CD8-positive, alpha-beta memory T cell (primary cell): ENCODE data around the gene PRSS12. TPM values are rescaled to one million over a fixed set of nuclear protein-coding genes. Genes with fewer than 3 reads are reported as not detected.

Source experiments
- CTCF ChIA-PET: fragments of 350-600 bp; sonication (Branson Sonifier 250); formaldehyde crosslinking; loops from one replicate; lab custom pipeline; 2021; ENCODE audit warnings: antibody characterized with exemption; lab: Charles Lee
- POLR2A ChIA-PET: fragments of 350-600 bp; sonication (Branson Sonifier 250); formaldehyde crosslinking; loops from one replicate; lab custom pipeline; 2021; ENCODE audit warnings: antibody characterized with exemption; lab: Charles Lee
- DNase-seq, 5 donors: peaks; one replicate each; pipeline versions ENCODE4 v3.0.0 to v3.0.0-alpha.2; 2020 to 2022; ENCODE audit warnings: mixed read lengths in 1 of 5
- H3K27ac ChIP-seq: one replicate; pipeline ENCODE4 v1.7.0; 2013; ENCODE audit warnings: low read depth, mild to moderate bottlenecking, low read length, moderate library complexity
- H3K27me3 ChIP-seq: 2 replicates; pipeline ENCODE4 v1.7.0; 2013; ENCODE audit warnings: low read length, mild to moderate bottlenecking; ENCODE audit not compliant: insufficient read depth, poor library complexity, severe bottlenecking
- H3K36me3 ChIP-seq: 2 replicates; pipeline ENCODE4 v1.7.0; 2013; ENCODE audit warnings: mild to moderate bottlenecking, low read length, moderate library complexity; ENCODE audit not compliant: insufficient read depth
- H3K4me1 ChIP-seq: 2 replicates; pipeline ENCODE4 v1.7.0; 2013; ENCODE audit warnings: mild to moderate bottlenecking, low read length, moderate library complexity; ENCODE audit not compliant: insufficient read depth
- H3K4me3 ChIP-seq: 2 replicates; pipeline ENCODE4 v1.7.0; 2013; ENCODE audit warnings: mild to moderate bottlenecking, low read length
- H3K9me3 ChIP-seq: 2 replicates; pipeline ENCODE4 v1.7.0; 2013; ENCODE audit warnings: mild to moderate bottlenecking, low read length
- H3K27ac Mint-ChIP-seq, 8 donors: one replicate each; pipeline ENCODE4 v1.8.0; 2020 to 2021; ENCODE audit warnings: mixed read lengths in 8 of 8, mild to moderate bottlenecking in 6 of 8, inconsistent platforms in 3 of 8, moderate library complexity in 3 of 8
- H3K27me3 Mint-ChIP-seq, 2 donors: one replicate each; pipeline ENCODE4 v1.8.0; 2020 to 2021; ENCODE audit warnings: mixed read lengths in 2 of 2, mild to moderate bottlenecking in 1 of 2, moderate library complexity in 1 of 2
- H3K36me3 Mint-ChIP-seq, 3 donors: one replicate each; pipeline ENCODE4 v1.8.0; 2020 to 2021; ENCODE audit warnings: mixed read lengths in 3 of 3, inconsistent platforms in 1 of 3, mild to moderate bottlenecking in 1 of 3
- H3K4me1 Mint-ChIP-seq, 3 donors: one replicate each; pipeline ENCODE4 v1.8.0; 2020 to 2021; ENCODE audit warnings: mixed read lengths in 3 of 3, inconsistent platforms in 1 of 3, mild to moderate bottlenecking in 1 of 3
- H3K4me3 Mint-ChIP-seq, 7 donors: one replicate each; pipeline ENCODE4 v1.8.0; 2020 to 2021; ENCODE audit warnings: mixed read lengths in 7 of 7, mild to moderate bottlenecking in 6 of 7, moderate library complexity in 4 of 7, inconsistent platforms in 2 of 7
- H3K9me3 Mint-ChIP-seq, 5 donors: one replicate each; pipeline ENCODE4 v1.8.0; 2020 to 2022; ENCODE audit warnings: mixed read lengths in 5 of 5, mild to moderate bottlenecking in 3 of 5, moderate library complexity in 2 of 5, inconsistent platforms in 1 of 5
- polyA plus RNA-seq: library from polyadenylated mRNA; unstranded; fragments of 300-500 nt; fragmentation: Illumina TruSeq; gene quantifications from one replicate; pipeline ENCODE4 v1.2.3, GENCODE V29; 2021
- total RNA-seq, 2 experiments: library from RNA; stranded (reverse); gene quantifications; one replicate each; pipeline ENCODE4 v1.2.3, GENCODE V29; 2021

Gene PRSS12
- total and polyA plus RNA-seq, 3 experiments from 2014 or later: not detected

DNA sequence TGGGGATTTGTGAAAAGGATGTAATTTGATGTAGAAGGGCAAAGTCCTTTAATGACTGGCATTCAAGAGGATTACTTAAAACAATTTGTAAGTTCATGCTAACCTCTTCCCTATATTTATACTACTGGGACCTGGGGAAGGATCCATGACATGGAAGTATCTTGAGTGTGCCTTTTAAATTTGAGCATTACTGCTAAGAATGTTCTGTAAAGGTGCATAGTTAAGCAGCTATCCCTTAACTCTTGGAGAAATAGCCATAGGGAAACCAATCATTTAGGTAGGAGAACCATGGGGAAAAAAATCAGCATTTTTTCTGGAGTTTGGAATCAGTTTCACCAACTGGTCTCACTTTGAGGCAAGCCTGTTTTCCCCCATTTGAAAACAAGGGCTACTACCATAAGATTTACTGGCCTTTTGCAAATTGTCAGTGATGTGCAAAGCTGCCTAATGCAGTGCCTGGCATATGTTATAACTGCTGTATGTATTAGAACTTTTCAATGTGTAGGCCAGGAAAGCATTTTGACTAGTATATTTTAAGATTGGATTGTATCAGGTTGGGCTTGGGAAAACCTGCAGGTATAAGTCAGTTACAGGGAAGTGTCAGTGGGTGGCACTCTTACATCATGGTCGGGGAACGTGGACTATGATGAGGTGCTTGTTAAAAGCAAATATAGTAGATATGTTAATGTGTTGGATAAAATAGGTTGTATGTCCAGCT lies 72.1 kb downstream of the PRSS12 start:
- Mint-ChIP-seq H3K4me1 (peaks cover 38 to 71% (median 63%) of the 10 kb centered on the region in 3 donors), H3K27ac (peak overlapping the region; percentile 40 to 97 (median 87)), H3K4me3 (peak overlapping the region; percentile 28 to 94 (median 58)), H3K27me3 (no peaks in the 10 kb centered on the region), H3K9me3 (no peaks in the 10 kb centered on the region), H3K36me3 (peaks cover 0 to 52% (median 4%) of the 10 kb centered on the region in 3 donors)
- Histone ChIP-seq H3K9me3 (no peaks in the 10 kb centered on the region), H3K36me3 (no peaks in the 10 kb centered on the region), H3K27ac (peak overlapping the region; percentile 98), H3K4me1 (peaks cover 24% of the 10 kb centered on the region), H3K27me3 (no peaks in the 10 kb centered on the region), H3K4me3 (peak overlapping the region; percentile 88)
- DNase-seq: peak in 4 of 5 donors; percentile 18 to 56 (median 46)
- ChIA-PET CTCF (interaction anchor here (1.0 to 1.2 kb wide), 2 partner anchors 73 to 404 kb away, joined by 3 to 4 read pairs; partner anchors contain the start of gene METTL14), POLR2A (no interaction called here)

DNA sequence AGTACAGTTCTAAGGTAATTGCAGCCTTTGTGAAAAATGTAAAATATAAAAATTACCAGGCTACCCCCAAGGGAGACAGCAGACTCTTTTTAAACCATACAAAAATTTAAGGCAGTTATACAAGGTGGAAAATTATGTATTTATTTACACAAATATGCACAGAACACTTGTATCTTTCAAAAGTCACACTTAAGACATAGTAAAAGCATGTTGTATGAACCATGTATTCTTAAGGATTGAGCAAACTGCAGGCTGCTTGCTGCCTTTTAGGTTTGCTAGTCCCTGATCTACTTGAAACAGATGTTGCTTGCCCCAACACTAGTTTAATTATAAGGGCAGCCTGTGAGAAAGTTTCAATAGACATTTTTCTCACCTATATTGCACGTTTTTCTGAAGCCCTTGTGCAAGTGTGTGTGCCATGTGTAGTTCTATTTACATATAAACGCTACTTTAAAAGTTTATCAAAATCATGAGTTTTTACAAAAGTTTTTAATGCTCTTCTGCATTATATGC lies 72.8 kb downstream of the PRSS12 start:
- CTCF ChIA-PET: interaction anchor here (1.0 to 1.2 kb wide), 2 partner anchors 73 to 405 kb away, joined by 4 read pairs; partner anchors contain the start of genes METTL14 and PRSS12
- H3K36me3 ChIP-seq: no peaks in the 10 kb centered on the region
- H3K9me3 ChIP-seq: no peaks in the 10 kb centered on the region
- H3K27ac ChIP-seq: peak overlapping the region; percentile 98
- DNase-seq: no peak
- Mint-ChIP-seq H3K4me3 (peak overlapping the region; percentile 86 to 98 (median 93)), H3K9me3 (no peaks in the 10 kb centered on the region), H3K4me1 (peaks cover 38 to 71% (median 63%) of the 10 kb centered on the region in 3 donors), H3K36me3 (peaks cover 0 to 52% (median 4%) of the 10 kb centered on the region in 3 donors), H3K27ac (peak overlapping the region; percentile 95 to 100 (median 98)), H3K27me3 (no peaks in the 10 kb centered on the region)
- H3K27me3 ChIP-seq: no peaks in the 10 kb centered on the region
- H3K4me3 ChIP-seq: peak overlapping the region; percentile 88
- POLR2A ChIA-PET: interaction anchor here (0.9 kb wide), 1 partner anchor 405 kb away, joined by 4 read pairs; the partner anchor contains the start of gene METTL14
- peaks cover 24% of the 10 kb centered on the region for H3K4me1 ChIP-seq

- Mint-ChIP-seq H3K27me3 (no peaks in the 10 kb centered on the region), H3K27ac (peak overlapping the region; percentile 95 to 100 (median 98)), H3K4me1 (peaks cover 38 to 68% (median 63%) of the 10 kb centered on the region in 3 donors), H3K4me3 (peak overlapping the region; percentile 86 to 98 (median 93)), H3K36me3 (peaks cover 0 to 49% (median 3%) of the 10 kb centered on the region in 3 donors), H3K9me3 (no peaks in the 10 kb centered on the region)
- Histone ChIP-seq H3K27me3 (no peaks in the 10 kb centered on the region), H3K4me3 (peak overlapping the region; percentile 88), H3K27ac (peak overlapping the region; percentile 98), H3K4me1 (peaks cover 24% of the 10 kb centered on the region), H3K36me3 (no peaks in the 10 kb centered on the region), H3K9me3 (no peaks in the 10 kb centered on the region)
- peak in 1 of 5 donors; percentile 32 for DNase-seq
- POLR2A ChIA-PET: interaction anchor here (0.9 kb wide), 1 partner anchor 406 kb away, joined by 4 read pairs; the partner anchor contains the start of gene METTL14
- CTCF ChIA-PET: interaction anchor here (1.0 kb wide), 1 partner anchor 73 kb away, joined by 4 read pairs; the partner anchor contains the start of gene PRSS12
These were observed 73.5 kb downstream of the PRSS12 start for GRCh38 chr4:118279328-118279727.

DNA sequence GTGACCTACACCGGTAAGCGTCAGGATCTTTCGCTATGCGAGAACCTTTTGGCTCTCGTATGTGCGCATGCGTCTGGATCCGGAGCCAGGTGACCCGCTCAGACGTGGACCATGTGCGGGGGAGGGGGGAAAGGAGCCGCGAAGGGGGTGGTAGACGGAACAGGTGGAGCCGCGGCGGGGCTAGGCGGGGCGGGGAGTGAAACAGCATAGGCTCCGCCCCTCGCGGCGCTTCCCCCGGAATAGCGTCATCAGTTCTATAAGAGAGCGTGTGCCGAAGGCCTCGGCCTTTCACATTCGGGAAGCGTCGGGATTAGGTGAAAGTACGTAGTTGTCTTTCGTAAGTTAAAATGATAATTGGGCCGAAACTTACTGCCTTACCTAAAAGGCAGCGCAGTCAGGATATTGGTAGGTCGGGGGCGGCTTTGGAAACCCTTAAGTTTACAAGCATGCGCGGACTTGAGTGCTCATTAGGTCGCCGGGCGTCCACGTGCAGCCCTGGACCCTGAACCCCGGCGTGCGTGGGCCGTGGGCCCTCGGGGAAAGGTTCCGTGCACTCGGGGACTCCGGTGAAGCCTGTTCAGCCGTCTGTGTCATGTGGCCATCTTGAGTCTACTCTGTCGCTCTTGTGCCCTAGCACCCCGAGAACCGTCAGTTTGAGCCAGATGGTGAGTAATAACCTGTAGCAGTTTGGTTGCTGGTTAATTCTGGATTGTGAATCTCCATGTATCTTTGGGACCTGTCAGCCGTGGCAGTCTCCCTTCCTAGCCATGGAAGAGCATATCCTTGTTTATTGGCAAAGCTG lies 74.1 kb downstream of the PRSS12 start:
- Histone ChIP-seq H3K4me3 (peak overlapping the region; percentile 88), H3K9me3 (no peaks in the 10 kb centered on the region), H3K36me3 (no peaks in the 10 kb centered on the region), H3K27ac (peak overlapping the region; percentile 98), H3K27me3 (no peaks in the 10 kb centered on the region), H3K4me1 (peaks cover 24% of the 10 kb centered on the region)
- H3K4me3 Mint-ChIP-seq: peak overlapping the region; percentile 86 to 98 (median 93)
- H3K27ac Mint-ChIP-seq: peak overlapping the region; percentile 95 to 100 (median 98)
- DNase-seq: peak; percentile 95 to 99 (median 98)
- no peaks in the 10 kb centered on the region for H3K27me3 Mint-ChIP-seq
- CTCF ChIA-PET: interaction anchor here (1.0 kb wide), 1 partner anchor 74 kb away, joined by 4 read pairs; the partner anchor contains the start of gene PRSS12
- H3K4me1 Mint-ChIP-seq: peaks cover 38 to 64% (median 63%) of the 10 kb centered on the region in 3 donors
- peaks cover 0 to 48% (median 2%) of the 10 kb centered on the region in 3 donors for H3K36me3 Mint-ChIP-seq
- POLR2A ChIA-PET: interaction anchor here (0.5 to 1.2 kb wide), 3 partner anchors 73 to 643 kb away, joined by 3 to 4 read pairs (median 3); partner anchors contain the start of gene METTL14
- H3K9me3 Mint-ChIP-seq: no peaks in the 10 kb centered on the region

DNA sequence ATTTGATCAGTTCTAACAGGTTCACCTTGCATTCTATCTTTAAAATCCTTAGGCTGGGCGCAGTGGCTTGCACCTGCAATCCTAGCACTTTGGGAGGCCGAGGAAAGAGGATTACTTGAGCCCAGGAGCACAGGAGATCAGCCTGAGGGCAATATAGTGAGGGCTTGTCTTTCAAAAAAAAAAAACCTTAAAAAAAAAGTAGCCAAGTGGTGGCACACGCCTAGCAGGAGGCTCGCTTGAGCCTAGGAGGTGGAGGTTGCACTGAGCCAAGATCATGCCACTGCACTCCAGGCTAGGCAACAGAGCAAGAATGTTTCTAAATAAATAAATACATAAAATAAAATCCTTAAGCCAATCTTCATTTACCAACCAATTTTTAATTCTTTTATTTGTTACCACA lies 75.6 kb downstream of the PRSS12 start:
- Histone ChIP-seq H3K9me3 (no peaks in the 10 kb centered on the region), H3K27me3 (no peaks in the 10 kb centered on the region), H3K4me3 (no peak overlapping the region), H3K4me1 (peaks cover 24% of the 10 kb centered on the region), H3K36me3 (no peaks in the 10 kb centered on the region), H3K27ac (no peak overlapping the region)
- POLR2A ChIA-PET: no interaction called here
- peak overlapping the region in 6 of 8 donors; percentile 13 to 100 (median 98) for H3K27ac Mint-ChIP-seq
- peak overlapping the region; percentile 17 to 98 (median 54) for H3K4me3 Mint-ChIP-seq
- no peak for DNase-seq
- CTCF ChIA-PET: no interaction called here
- H3K9me3 Mint-ChIP-seq: no peaks in the 10 kb centered on the region
- H3K27me3 Mint-ChIP-seq: no peaks in the 10 kb centered on the region
- H3K36me3 Mint-ChIP-seq: peaks cover 0 to 34% (median 2%) of the 10 kb centered on the region in 3 donors
- H3K4me1 Mint-ChIP-seq: peaks cover 30 to 52% (median 50%) of the 10 kb centered on the region in 3 donors

- no peaks in the 10 kb centered on the region for H3K9me3 Mint-ChIP-seq
- CTCF ChIA-PET: interaction anchor here (1.4 kb wide), 1 partner anchor 76 kb away, joined by 3 read pairs; the partner anchor contains the start of gene PRSS12
These were observed 76.2 kb downstream of the PRSS12 start for GRCh38 chr4:118276580-118276979.

GRCh38 chr4:118273642-118274041 lies 79.2 kb downstream of the PRSS12 start:
- H3K36me3 Mint-ChIP-seq: peaks cover 0 to 5% (median 0%) of the 10 kb centered on the region in 3 donors
- ChIA-PET CTCF (interaction anchor here (1.8 kb wide), 1 partner anchor 10 kb away, joined by 7 read pairs; no protein-coding TSS in a partner anchor), POLR2A (no interaction called here)
- H3K27ac Mint-ChIP-seq: no peak overlapping the region
- Histone ChIP-seq H3K9me3 (no peaks in the 10 kb centered on the region), H3K27me3 (no peaks in the 10 kb centered on the region), H3K4me1 (peaks cover 4% of the 10 kb centered on the region), H3K36me3 (no peaks in the 10 kb centered on the region), H3K4me3 (no peak overlapping the region), H3K27ac (no peak overlapping the region)
- peaks cover 0 to 4% of the 10 kb centered on the region in 2 donors for H3K27me3 Mint-ChIP-seq
- H3K4me1 Mint-ChIP-seq: peaks cover 8 to 21% (median 15%) of the 10 kb centered on the region in 3 donors
- no peak overlapping the region for H3K4me3 Mint-ChIP-seq
- H3K9me3 Mint-ChIP-seq: no peaks in the 10 kb centered on the region
- DNase-seq: no peak

More at GRCh38 chr4:118276580-118276979, 76.2 kb downstream of the PRSS12 start:
- Histone ChIP-seq H3K36me3 (no peaks in the 10 kb centered on the region), H3K27me3 (no peaks in the 10 kb centered on the region), H3K4me3 (no peak overlapping the region), H3K27ac (no peak overlapping the region), H3K4me1 (peaks cover 24% of the 10 kb centered on the region), H3K9me3 (no peaks in the 10 kb centered on the region)
- peaks cover 26 to 46% (median 44%) of the 10 kb centered on the region in 3 donors for H3K4me1 Mint-ChIP-seq
- no peak for DNase-seq
- H3K27me3 Mint-ChIP-seq: no peaks in the 10 kb centered on the region
- peaks cover 0 to 28% (median 0%) of the 10 kb centered on the region in 3 donors for H3K36me3 Mint-ChIP-seq
- peak overlapping the region in 1 of 7 donors; percentile 8 for H3K4me3 Mint-ChIP-seq
- POLR2A ChIA-PET: no interaction called here
- peak overlapping the region in 2 of 8 donors; percentile 19 to 95 for H3K27ac Mint-ChIP-seq
